Measurements from ENCODE around the gene MTHFSD.

The MTHFSD gene

DNA sequence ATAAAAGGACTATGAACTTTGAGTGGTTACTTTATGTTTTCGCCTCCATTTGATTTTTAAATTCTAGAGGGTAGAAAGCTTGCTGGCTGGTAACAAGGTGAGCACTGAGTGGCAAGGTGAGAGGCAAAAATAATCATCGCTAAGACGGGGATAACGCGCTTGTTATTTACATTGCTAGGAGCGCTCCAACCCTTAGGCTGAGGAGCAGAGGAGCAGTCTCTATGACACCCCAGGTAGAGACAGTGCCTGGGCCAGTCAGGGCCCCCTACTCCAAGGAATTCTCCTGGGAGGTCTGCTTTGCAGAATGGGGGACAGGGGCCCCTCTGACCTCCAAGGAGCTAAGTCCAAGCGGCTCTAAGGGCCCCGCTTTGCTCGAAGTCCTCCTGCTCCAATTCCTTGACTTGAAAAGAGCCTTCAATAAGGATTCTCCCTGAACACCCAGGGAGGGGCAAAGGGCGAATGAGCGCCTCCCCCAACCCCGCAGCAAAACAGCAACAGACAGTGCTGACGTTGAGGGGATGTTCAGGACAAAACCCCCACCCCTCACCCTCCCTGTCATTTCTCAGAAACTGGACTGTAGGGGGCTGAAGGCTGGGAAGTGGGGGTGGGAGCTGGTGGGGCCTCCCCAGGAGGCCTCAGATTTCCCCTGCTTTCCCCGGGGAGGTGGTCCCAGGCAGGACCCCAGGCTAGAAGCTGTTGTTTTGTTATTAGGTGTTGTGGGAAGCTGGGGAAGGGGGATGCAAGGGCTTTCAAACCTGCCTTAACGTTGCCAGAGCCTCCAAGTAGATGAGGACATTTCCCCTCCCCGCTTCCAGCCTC is 54.9 kb downstream of the MTHFSD start:
- no peak for DNase-seq

DNA sequence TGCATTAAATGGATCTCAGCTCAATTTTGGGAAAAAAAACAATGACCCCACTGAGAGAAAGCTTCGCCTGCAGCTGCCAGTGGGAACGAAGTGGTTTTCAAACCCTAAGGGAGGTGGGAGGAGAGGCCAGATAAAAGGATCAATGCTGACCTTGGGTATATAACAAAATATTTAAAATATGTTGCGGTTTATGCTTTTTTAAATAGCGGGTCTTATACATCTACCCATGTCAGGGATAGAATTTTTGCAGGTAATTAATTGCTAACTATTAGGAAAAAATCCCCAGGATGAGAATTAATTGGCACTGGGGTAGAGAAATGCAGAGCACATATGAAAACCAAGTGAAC is 55.6 kb downstream of the MTHFSD start:
- DNase-seq: no peak

DNA sequence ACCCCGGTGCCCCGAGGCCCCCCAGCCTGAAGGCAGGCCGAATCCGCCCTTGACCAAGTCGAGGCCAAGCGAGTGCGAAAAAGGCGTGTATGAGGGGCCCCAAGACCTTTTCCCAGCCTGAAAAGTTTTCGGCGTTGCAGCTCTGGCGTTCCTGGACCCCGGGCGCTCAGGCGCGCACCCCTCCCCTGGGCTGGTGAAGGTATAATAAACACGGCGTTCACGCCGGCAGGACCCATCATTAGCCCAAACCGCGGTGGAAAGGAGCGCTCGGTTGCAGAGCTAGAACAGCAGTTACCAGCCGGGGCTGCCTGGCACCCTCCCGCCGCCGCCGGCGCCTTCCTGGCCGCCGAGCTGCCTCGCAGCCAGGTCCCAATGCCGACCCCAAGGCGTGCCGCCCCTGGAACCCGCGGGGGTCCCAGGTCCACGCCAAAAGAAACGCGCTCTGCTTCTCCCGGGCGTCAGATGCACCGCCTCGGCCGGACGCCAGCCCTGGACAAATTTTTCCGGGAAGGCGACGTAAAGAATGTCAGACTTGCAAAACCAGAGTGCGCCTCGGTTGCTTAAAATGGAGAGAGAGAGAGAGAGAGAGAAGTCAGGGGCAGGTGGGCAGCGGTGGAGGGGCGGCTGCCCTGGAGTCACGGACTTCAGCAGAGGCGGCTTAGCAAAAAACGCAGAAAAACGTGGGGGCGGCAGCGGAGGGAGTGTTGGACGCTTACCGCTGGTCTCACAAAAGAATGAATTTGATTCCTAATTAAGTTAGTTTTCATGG is 56.2 kb downstream of the MTHFSD start:
- no peak for DNase-seq

DNA sequence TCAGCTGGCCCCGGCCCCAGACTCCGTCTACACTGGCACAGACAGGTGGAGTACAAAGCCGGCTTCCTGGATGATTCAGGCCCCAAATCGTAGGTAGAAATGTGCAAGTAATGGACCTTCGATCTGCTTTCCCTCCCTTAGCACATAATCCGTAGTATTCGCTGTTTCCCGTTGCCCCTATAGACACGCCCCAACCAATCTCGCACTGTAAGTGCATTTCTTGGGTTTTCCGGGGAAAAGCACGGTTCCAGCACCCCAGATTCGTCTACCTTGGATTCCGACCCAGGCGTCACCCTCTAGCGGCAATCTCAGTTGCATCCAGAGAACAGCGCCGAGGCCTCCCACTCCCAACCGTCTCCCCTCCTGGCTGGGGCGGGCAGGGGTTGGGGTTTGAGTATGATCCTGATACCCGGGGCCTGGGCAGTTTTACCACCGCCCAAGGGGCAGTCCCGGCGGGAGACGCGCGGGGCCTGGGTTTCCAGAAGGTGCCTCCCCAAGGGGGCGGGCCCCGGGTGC is 56.8 kb downstream of the MTHFSD start:
- no peak for DNase-seq

DNA sequence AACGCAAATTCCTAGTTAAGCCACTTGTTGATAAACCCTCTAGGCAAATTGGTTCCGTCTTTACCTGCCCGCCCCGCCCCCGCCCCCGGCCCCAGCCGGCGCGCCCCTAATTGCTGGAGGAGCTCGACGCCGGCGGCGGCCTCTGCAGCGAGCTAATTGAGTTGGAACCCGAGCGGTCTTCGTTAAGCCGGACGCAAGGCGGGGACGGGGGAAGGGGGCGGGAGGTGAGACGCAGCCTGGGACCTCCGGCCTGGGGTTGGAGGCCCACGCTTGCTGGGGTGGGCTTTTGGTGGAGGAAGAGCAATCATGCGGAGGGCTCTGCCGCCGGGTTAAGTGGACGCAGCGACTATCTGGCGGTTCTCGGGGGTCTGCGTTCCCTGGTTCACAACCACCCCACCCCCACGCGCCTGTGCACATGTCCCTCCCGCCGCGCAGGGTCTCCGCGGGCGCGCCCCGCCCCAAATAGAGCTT is 57.4 kb downstream of the MTHFSD start:
- no peak for DNase-seq

DNA sequence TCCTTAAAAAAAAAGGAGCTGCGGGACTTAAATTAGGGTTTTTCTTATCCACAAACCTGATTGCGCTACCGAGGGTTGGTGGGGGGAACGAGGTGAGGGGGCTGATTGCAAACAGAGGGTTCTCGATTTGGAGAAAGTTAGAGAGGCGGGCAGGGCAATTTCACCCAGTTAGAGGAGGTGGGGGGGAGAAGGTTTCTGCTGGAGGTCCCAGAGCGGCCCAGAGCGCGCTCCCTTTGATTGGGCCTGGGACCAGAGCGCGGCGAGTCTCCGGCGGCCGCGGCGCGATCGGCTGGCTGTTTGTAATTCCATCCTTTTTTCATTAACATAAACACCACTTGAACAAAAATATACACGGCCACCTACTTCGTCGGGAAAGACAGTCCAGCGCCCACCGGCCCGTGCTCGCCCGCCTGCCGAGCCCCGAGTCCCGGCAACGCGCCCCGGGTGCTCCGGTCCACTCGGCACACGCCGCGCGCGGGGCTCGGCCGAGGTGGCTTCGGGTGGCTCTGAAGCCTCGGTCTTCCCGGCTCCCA is 58.0 kb downstream of the MTHFSD start:
- DNase-seq: no peak

DNA sequence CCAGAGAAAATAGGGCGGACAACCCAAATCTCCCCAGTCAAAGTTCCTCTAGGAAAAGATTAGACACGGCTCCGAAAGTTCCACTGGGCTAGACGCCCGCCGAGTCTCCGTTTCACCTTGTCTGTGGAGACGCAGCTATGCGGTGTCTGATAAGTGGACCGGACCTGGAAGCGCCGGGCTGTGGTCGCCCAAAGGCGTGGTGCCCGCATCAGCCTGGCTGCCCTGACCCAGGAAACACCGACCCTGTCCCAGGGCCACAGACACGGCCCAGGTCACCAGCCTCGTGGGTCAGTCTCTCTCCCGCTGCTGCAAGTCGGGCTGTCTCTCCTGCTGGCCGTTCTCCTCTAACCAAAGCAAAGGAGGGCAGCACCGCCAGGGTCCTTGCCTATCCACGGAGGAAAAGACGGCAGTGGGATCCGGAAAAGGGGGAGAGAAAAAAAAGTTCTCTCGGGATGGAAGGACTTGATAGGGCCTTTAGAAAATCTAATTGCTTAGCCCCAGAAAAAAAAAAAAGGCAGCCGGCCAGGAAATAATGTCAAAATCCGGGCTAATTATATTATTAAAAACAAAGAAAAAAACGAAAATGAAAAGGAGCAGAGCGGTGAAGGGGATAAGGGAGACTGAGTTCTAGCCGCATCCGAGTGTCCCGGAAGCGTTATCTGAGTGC is 58.6 kb downstream of the MTHFSD start:
- no peak for DNase-seq

DNA sequence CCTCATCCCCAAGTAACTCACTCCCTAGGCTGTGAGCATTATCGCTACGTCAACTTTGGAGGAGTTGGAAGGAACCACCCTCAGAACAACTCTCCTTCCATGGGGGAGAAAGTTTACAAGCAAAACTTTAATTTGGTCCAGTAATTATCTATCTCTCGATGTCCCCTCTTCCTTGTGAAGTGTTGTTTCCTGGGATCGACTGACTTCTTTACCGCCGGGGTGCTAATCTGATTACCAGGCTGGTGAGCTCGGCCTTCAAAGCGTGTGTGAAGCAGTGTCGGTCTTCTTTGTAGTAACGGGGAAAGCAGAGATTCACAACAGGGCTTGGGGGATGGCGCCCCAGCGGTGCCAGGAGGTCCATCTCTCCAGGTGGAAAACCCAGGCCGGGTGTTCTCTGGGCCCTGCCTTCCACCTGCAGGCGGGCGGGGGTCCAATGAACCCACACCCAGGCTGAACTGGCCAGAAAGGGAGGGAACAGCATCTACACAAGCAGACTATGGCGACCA is 59.2 kb downstream of the MTHFSD start:
- no peak for DNase-seq

DNA sequence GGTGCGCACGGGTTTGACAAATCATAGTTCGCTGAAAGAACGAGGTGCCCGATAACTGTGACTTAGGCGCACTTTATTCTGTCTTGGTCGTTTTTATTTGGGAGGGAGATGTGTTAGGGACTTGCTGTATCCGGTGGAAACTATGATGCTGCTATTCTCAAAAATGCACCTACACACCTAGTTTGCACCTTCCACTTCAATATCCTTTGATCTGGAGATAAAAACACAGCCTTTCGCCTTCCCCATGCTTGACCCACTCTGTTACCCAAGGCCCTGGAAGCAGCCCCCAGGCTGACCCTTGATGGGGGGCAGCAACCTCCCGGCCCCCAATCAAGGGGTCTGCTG is 59.7 kb downstream of the MTHFSD start:
- DNase-seq: no peak

DNA sequence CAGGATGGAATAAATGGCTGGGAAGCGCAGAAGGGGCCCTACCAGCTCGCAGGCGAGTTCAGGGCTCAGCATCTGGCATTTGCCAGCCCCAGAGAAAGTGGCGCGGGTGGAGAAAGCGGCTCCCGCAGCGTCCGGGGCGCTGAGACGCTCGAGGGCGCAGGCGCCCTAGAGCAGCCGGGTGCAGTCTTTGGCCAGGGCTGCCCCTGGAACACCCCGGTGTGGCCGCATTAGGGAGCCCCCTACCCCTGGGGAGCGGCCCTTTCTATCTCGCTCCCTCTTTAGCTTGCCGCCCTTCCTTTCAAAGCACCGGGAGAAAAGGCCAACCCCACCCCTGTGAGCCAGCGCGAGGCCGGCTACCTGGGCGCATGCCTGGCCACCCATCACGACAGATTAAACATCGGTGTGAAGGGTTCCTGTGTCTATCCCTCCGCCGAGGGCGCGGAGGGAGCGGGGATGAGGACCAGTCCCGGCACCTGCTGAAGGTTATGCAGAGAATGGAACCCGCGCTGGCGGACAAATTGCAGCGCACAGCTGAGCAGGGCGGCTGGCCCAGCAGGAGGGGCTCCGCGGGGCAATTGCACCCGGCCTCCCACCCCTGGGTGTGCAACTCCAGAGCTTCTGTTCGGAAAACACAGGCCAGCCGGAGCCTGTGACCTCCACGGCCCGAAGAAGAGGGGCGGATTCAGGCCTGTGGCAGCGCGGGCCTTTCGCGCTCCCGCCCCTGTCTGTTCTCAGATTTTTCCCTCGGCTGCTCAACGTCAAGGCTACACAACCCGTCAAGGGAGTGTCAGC is 60.3 kb downstream of the MTHFSD start:
- no peak for DNase-seq

DNA sequence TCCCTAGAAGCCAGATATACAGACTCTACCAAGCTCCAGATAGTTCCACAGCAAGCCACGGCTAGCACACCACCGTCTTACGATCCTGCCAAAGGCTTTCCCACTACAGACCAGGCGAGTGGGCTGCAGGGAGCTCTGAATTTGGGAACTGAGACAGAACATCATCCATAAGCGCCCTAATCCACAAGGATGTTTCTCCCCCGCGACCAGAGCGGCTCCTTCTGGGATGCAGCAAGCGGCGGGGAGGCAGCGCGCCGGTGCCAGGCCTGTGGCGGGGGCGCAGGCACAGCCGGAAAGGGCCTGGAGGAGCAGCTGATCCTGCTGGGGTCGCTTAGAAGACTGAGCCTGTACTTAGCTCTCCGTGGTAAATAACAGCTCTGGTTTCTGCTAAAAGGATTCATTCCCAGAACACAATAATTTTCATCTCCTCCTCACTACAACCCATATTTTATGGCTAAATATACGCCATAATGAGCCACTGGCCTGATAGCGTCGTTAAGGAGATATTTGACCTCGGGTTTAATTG is 60.9 kb downstream of the MTHFSD start:
- no peak for DNase-seq

DNA sequence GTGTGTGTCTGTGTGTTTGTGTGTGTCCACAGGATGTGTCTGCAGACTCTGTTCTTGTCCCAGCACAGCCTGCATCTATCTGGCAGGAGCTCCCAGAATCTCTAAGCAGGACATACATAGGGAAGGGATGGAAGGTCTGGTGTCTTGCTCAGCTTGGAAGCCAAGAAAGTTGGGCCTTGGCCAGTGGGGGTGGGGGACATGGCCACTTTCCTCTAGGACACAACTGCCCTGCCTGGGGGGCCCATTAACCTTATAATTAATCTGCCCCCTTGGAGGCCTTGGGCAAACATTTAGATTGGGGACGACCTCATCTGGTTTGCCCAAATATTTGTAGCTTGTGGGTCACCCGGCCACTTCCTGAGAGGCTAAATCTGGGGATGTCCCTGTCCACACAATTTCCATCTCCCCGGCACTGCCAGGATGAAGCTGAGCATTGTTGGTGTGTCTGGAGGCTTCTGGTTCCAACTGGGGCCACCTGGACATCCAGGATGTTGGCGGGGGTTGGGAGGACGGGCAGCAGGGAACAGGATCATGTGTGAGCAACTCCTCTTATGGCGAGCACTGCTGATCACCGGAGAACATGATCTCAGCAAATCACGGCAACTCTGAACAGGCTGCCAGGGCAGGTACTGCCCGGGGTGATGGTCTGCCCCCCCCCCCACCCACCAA is 61.9 kb downstream of the MTHFSD start:
- DNase-seq: no peak

DNA sequence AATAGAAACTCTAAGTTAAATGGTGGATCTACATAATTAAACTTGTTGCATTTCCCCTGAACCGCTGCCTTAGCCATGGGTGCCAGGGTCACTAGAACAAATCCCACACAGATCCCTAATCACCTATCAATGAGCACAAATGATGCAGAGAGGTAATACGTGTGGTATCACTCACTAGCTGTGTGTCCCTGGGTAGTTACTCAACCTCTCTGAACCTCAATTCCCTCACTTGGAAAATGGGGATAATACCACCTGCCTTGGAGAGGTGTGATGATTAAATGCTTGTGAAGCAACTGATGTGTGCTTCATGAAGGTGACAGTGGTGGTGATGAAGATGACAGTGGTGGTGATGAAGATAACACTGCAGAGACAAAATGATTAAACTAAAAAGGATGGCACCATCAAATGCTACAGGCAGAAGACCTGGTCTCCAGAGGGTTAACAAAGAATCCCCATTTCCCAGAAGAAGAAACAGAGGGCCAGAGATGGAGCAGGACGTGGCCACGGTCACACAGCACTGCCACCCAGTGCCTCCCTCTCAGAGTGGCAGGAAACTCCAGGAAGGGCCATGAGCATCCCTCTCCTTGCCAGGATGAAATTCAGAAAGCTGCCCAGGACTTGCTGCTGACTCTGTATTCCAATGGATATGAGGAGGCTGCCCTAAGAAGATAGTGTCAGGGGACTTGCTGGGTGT is 62.6 kb downstream of the MTHFSD start:
- DNase-seq: no peak

DNA sequence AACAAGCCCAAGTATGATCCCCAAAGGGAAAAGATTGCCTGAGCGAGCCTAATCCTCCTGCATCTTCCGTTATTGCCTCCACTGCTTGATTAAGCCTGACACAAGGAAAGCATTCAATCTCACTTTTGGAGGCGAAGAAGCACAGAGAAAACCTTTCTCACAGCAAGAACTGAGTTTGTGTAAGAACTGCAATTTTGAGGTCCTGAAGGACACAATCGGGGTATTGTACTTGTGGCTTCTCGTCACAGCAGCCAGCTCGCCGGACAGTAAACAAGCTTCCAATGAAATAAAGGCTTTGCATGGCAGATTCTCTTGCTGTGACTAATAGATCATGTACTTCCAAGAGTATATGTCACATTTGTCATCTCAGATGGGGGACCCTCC is 63.4 kb downstream of the MTHFSD start:
- no peak for DNase-seq

DNA sequence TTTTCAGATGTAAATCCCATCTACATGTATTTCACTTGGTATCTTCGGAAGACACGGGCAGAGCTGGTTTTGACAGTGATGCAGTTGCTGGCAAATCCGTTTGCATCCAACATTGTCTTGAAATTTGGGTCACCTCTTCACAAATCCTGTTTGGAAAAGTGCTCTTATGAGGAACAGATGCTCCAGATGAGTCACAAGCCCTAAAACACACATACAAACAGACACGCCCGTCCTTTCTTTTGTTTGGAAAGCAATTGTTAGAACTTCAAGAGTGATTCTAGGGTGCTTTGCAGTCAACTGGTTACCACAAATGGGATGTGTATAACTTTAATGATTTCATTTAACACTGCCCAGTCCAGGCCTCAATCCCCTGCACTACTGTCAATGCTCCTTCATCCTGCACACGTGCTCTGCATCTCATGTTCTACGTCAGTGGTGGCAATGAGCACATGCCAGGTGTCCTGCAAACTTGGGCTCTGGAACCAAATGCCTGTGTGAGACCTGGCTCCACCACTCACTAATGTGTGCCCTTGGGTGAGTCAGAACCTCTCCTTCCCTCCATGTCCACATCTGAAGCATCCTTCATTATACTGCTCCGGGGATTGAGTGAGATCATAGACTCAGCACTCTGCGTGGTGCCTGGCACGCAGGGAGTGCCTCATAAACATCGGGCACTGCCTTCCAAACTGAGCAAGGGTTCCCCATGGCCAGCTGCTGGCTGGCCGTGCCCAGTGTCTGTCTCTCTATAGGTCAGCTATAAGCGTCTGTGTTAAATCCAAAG is 64.0 kb downstream of the MTHFSD start:
- DNase-seq: no peak

DNA sequence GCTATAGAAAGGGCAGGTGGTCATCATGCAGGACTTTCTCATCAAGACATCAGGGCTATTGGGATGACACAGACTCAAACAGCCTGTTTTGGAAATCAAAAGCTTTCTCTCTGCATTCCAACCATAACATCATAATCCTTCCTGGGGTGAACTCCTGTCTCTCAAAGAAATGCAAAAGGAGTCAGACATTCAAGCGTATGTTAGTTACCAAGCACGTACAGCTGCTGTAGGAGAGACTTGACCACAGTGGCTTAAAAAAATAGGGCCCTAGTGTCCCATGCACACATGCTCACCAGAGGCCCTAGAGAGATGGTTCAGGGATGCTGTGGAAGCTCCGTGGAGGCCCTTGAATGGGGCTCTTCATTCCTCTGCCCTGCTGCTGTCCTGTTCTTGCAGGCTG is 69.3 kb downstream of the MTHFSD start:
- DNase-seq: no peak

DNA sequence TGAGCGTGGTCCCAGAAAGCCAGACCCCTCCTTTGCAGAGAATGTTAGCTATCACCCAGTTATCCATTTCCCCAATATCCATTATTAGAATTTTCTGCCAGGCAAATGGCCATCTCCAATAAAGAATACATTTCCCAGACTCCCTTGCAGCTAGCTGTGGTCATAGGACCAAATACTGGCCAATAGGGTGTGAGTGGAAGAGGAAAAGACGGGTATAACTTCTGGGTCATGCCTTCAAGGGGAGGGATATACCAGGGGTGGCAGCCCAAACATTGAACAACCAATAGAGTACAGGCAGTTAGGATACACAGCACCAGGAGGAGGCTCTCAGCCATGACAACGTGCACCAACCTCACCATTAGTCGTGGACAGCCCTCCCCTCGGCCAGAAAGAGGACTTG is 70.8 kb downstream of the MTHFSD start:
- no peak for DNase-seq

DNA sequence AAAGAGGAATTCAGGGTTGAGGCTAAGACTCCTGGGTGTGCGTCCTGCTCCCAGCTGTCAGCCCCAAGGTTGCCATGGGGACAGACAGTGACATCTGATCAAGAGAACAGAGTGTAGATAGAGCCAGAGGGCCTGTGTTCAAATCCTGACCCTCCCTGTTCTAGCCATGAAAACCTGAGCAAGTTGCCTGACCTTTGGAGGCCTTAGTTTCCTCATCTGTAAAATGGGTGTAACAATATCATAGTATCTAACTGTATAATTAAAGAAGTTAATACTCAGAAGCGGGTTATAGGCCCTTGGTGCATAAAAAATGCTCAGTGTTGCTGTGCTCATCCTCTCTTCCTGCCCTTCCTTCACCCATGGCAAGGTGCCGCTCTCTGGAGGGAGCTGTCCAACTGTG is 73.4 kb downstream of the MTHFSD start:
- DNase-seq: no peak

DNA sequence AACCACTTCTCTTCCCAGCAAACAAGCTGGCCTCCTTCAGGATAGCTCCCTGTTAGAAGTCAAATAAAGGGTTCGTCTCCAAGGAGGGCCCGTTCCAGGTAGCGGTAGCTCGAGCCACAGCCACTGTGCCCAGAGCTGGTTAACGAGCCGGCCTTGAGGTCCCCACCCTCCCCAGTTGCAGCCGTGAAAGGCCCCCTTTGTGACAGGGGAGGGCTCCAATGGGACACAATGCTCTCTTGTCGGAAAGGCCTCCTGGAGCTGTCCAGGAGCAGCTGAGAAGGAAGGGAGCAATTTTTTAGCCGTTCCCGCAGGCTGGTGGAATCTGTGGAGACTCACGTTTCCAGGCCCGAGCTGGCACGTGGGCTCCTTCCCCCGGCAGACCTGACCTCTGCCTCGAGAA is 74.6 kb downstream of the MTHFSD start:
- no peak for DNase-seq
